ENCODE results near the gene POGZ.
"Not testable (repeated sequence)": the region's sequence is repeated elsewhere in the genome, so short reads cannot be mapped to it uniquely, and the experiment has no call there.

Gene POGZ

GRCh38 chr1:151411884-151412283, 47.4 kb downstream of the POGZ start:
- no peak for DNase-seq

GRCh38 chr1:151408891-151409290, 50.4 kb downstream of the POGZ start:
- DNase-seq, result no peak

GRCh38 chr1:151407304-151407703, 52.0 kb downstream of the POGZ start:
- no peak for DNase-seq

- no peak for DNase-seq
Observed at GRCh38 chr1:151406176-151406575, 53.1 kb downstream of the POGZ start.

- no peak for DNase-seq
Observed at GRCh38 chr1:151405187-151405951, 53.9 kb downstream of the POGZ start.

GRCh38 chr1:151403612-151404011, 55.7 kb downstream of the POGZ start:
- no peak for DNase-seq

- no peak for DNase-seq
Observed at GRCh38 chr1:151402764-151403163, 56.5 kb downstream of the POGZ start.

GRCh38 chr1:151401860-151402259, 57.4 kb downstream of the POGZ start:
- DNase-seq, result no peak

- no peak for DNase-seq
Observed at GRCh38 chr1:151401125-151401788, 58.0 kb downstream of the POGZ start.

- peak; percentile 81 for DNase-seq
Observed at GRCh38 chr1:151399324-151400171, 59.7 kb downstream of the POGZ start, which contains the start of gene PSMB4. Gene PSMB4, plus strand, starts transcription at chr1:151399573. Its CDS starts 15 bp downstream, at chr1:151399588.

- DNase-seq, result not testable (repeated sequence)
Observed at GRCh38 chr1:151396265-151396664, 63.0 kb downstream of the POGZ start.

GRCh38 chr1:151393583-151393982, 65.7 kb downstream of the POGZ start:
- no peak for DNase-seq

GRCh38 chr1:151391079-151391563, 68.2 kb downstream of the POGZ start:
- no peak for DNase-seq

- not testable (repeated sequence) for DNase-seq
Observed at GRCh38 chr1:151390221-151391078, 68.8 kb downstream of the POGZ start.

- no peak for DNase-seq
Observed at GRCh38 chr1:151386002-151386401, 73.3 kb downstream of the POGZ start.

GRCh38 chr1:151384584-151384983, 74.7 kb downstream of the POGZ start:
- no peak for DNase-seq

GRCh38 chr1:151377150-151377884, 82.0 kb downstream of the POGZ start:
- DNase-seq, result no peak

GRCh38 chr1:151373196-151373595, 86.1 kb downstream of the POGZ start:
- no peak for DNase-seq

GRCh38 chr1:151372058-151372934, 87.0 kb downstream of the POGZ start, which contains the start of gene SELENBP1:
Gene SELENBP1, minus strand, starts transcription at chr1:151372705. Its CDS starts 64 bp downstream, at chr1:151372641.
- no peak for DNase-seq

GRCh38 chr1:151371370-151372057, 87.8 kb downstream of the POGZ start:
- no peak for DNase-seq

All from stimulated activated CD4-positive, alpha-beta T cell treated with anti-CD3 and anti-CD28 coated beads, Interleukin-15, amount 100 ng/mL, for 24 hours (primary cell).